Neuronal stem cell (in vitro differentiated cells): ENCODE results near the gene MCOLN2.

Experiments used
- DNase-seq: peaks from one replicate; pipeline ENCODE4 v3.0.0-alpha.2; 2013; ENCODE audit warnings: low spot score
- H2AFZ ChIP-seq: one replicate; pipeline ENCODE4 v1.6.1; 2013; ENCODE audit warnings: mild to moderate bottlenecking, low read length, inconsistent platforms
- H2AK5ac ChIP-seq: 2 replicates; pipeline ENCODE4 v1.6.1; 2013; ENCODE audit warnings: low read depth, mild to moderate bottlenecking, inconsistent platforms, low read length, moderate library complexity, mixed read lengths
- H2BK120ac ChIP-seq: 2 replicates; pipeline ENCODE4 v1.6.1; 2013; ENCODE audit warnings: low read depth, mild to moderate bottlenecking, inconsistent platforms, low read length, moderate library complexity, mixed read lengths
- H2BK12ac ChIP-seq: one replicate; pipeline ENCODE4 v1.6.1; 2013; ENCODE audit warnings: low read length, inconsistent platforms
- H2BK15ac ChIP-seq: 2 replicates; pipeline ENCODE4 v1.6.1; 2013; ENCODE audit warnings: mild to moderate bottlenecking, low read length, inconsistent platforms, mixed read lengths
- H2BK5ac ChIP-seq: one replicate; pipeline ENCODE4 v1.6.1; 2013; ENCODE audit warnings: inconsistent platforms, mild to moderate bottlenecking, low read length, moderate library complexity
- H3K14ac ChIP-seq: one replicate; pipeline ENCODE4 v1.6.1; 2013; ENCODE audit warnings: low read length, inconsistent platforms
- H3K18ac ChIP-seq: 2 replicates; pipeline ENCODE4 v1.6.1; 2013; ENCODE audit warnings: low read length, inconsistent platforms
- H3K23ac ChIP-seq: 2 replicates; pipeline ENCODE4 v1.6.1; 2013; ENCODE audit warnings: low read depth, mild to moderate bottlenecking, mixed read lengths, low read length, inconsistent platforms; ENCODE audit not compliant: poor library complexity
- H3K27ac ChIP-seq: replicated peaks from 3 replicates; pipeline ENCODE4 v1.5.1; 2013; ENCODE audit warnings: low read length, inconsistent platforms
- H3K27me3 ChIP-seq, 3 experiments: 2 replicates each; pipeline ENCODE4 v1.6.1; 2013; ENCODE audit warnings: low read length in 3 of 3, mild to moderate bottlenecking in 2 of 3, inconsistent platforms in 1 of 3, low read depth in 1 of 3, mixed read lengths in 1 of 3, moderate library complexity in 1 of 3; ENCODE audit not compliant: control insufficient read depth in 3 of 3, insufficient read depth in 3 of 3
- H3K36me3 ChIP-seq, 2 donors: replicated peaks in 1 of 2; 2 replicates each; pipeline ENCODE4 v1.6.1; 2013; ENCODE audit warnings: low read length in 2 of 2; ENCODE audit not compliant: control insufficient read depth in 2 of 2, insufficient read depth in 2 of 2
- H3K4ac ChIP-seq: 2 replicates; pipeline ENCODE4 v1.6.1; 2013; ENCODE audit warnings: inconsistent platforms, mild to moderate bottlenecking, low read length, moderate library complexity
- H3K4me1 ChIP-seq, 2 donors: 1 replicate in 1 of 2; 2 replicates in 1 of 2; pipeline ENCODE4 v1.6.1; 2013; ENCODE audit warnings: low read length in 2 of 2, low read depth in 1 of 2; ENCODE audit not compliant: control insufficient read depth in 2 of 2, insufficient read depth in 1 of 2
- H3K4me2 ChIP-seq: one replicate; pipeline ENCODE4 v1.6.1; 2013; ENCODE audit warnings: mild to moderate bottlenecking, low read length, inconsistent platforms; ENCODE audit not compliant: insufficient read depth, poor library complexity, severe bottlenecking
- H3K4me3 ChIP-seq, 2 donors: 2 replicates each; pipeline ENCODE4 v1.5.1; 2013; ENCODE audit warnings: low read length in 2 of 2, mild to moderate bottlenecking in 2 of 2, inconsistent platforms in 1 of 2, moderate library complexity in 1 of 2
- H3K79me1 ChIP-seq: one replicate; pipeline ENCODE4 v1.6.1; 2013; ENCODE audit warnings: low read depth, mild to moderate bottlenecking, inconsistent platforms, low read length, moderate library complexity
- H3K9ac ChIP-seq: one replicate; pipeline ENCODE4 v1.6.1; 2013; ENCODE audit warnings: mild to moderate bottlenecking, low read depth, low read length, inconsistent platforms; ENCODE audit not compliant: poor library complexity
- H3K9me3 ChIP-seq, 2 donors: replicated peaks in 1 of 2; 2 replicates each; pipeline versions ENCODE3 to v1.6.1; 2013; ENCODE audit warnings: low read length in 2 of 2, mild to moderate bottlenecking in 2 of 2, inconsistent platforms in 1 of 2, low read depth in 1 of 2, mixed read lengths in 1 of 2, moderate library complexity in 1 of 2; ENCODE audit not compliant: control insufficient read depth in 2 of 2, insufficient read depth in 1 of 2
- H4K8ac ChIP-seq: one replicate; pipeline ENCODE4 v1.6.1; 2013; ENCODE audit warnings: low read depth, mild to moderate bottlenecking, inconsistent platforms, low read length, moderate library complexity
- H4K91ac ChIP-seq: one replicate; pipeline ENCODE4 v1.6.1; 2013; ENCODE audit warnings: low read length, low read depth, mild to moderate bottlenecking, inconsistent platforms; ENCODE audit not compliant: poor library complexity
- WGBS, 2 donors: extraction: QIAGEN DNeasy Blood & Tissue Kit; methylation state at CpG; one replicate each; pipeline ENCODE4 v1.1.7; 2013; ENCODE audit warnings: missing lambda C conversion rate in 2 of 2, mixed read lengths in 1 of 2; ENCODE audit not compliant: insufficient read length in 2 of 2, insufficient replicate concordance in 1 of 2; ENCODE audit errors: extremely low coverage in 2 of 2; 5-methylcytosine and 5-hydroxymethylcytosine counted together

The MCOLN2 gene

DNA sequence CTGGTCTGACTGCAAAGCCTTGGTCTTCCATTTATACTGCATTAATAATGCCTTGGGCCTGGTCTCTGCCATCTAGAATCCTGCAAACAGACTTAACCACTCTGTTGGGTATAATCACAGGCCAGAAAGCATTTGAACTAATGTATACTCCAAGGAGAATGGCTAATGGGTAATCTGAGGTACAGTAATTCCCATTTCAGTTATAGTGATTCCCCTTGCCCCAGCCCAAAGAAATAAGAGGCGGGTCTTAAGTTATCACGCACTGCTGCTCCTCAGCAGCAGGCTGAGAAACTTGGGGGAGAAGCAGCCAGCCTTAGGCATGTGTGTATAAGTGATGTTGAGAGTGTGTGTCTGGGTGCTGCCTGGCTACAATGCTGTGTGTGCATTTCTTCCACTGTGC, 106.3 kb downstream of the MCOLN2 start:
- peaks cover 0 to 4% of the 10 kb centered on the region in 2 donors for H3K9me3 ChIP-seq
- no peak overlapping the region for H2BK120ac ChIP-seq
- H4K91ac ChIP-seq: no peak overlapping the region
- no peaks in the 10 kb centered on the region for H3K36me3 ChIP-seq
- no CpG with 5 or more reads among the region's 2 CpGs for WGBS, 2 donors
- H3K4ac ChIP-seq: no peak overlapping the region
- H2BK12ac ChIP-seq: no peak overlapping the region
- H3K4me3 ChIP-seq: no peak overlapping the region
- H3K27ac ChIP-seq: no peak overlapping the region
- peaks cover 5 to 58% (median 26%) of the 10 kb centered on the region in 3 experiments for H3K27me3 ChIP-seq
- no peak overlapping the region for H2AK5ac ChIP-seq
- no peak overlapping the region for H2BK15ac ChIP-seq
- no peak overlapping the region for H2BK5ac ChIP-seq
- no peak overlapping the region for H4K8ac ChIP-seq
- H3K14ac ChIP-seq: no peak overlapping the region
- no peak overlapping the region for H3K23ac ChIP-seq
- no peak for DNase-seq
- H2AFZ ChIP-seq: no peak overlapping the region
- no peak overlapping the region for H3K18ac ChIP-seq
- H3K4me1 ChIP-seq: peaks cover 0 to 1% of the 10 kb centered on the region in 2 donors
- no peaks in the 10 kb centered on the region for H3K79me1 ChIP-seq
- no peak overlapping the region for H3K9ac ChIP-seq
- no peak overlapping the region for H3K4me2 ChIP-seq

DNA sequence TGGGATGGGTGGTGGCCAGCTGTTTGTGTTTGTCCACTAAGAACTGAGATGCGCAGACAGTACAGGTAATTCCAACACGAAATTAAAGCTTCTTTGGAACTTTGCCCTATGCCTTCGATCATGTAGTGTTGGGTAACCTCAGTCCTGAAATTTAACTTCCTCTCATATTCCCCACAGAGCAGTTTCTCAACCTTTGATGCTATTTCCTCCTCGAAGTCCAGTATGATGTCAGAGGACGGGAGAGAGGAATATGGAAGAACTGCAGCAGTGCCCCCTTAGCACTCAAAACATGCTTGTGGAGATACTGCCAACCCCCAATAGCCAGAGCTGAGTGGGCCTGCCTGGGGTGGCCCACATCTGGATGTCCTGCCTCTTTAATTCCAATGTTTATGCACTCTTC, 107.5 kb downstream of the MCOLN2 start:
- no peak overlapping the region for H3K4me2 ChIP-seq
- no peak overlapping the region for H3K27ac ChIP-seq
- H3K4ac ChIP-seq: no peak overlapping the region
- no peak overlapping the region for H3K9ac ChIP-seq
- H3K79me1 ChIP-seq: no peaks in the 10 kb centered on the region
- H3K27me3 ChIP-seq: peaks cover 5 to 48% (median 21%) of the 10 kb centered on the region in 3 experiments
- no CpG with 5 or more reads among the region's 5 CpGs for WGBS, 2 donors
- H3K4me1 ChIP-seq: peaks cover 0 to 1% of the 10 kb centered on the region in 2 donors
- no peak overlapping the region for H3K23ac ChIP-seq
- no peak overlapping the region for H4K91ac ChIP-seq
- no peak for DNase-seq
- H2AFZ ChIP-seq: no peak overlapping the region
- H3K9me3 ChIP-seq: peaks cover 0 to 4% of the 10 kb centered on the region in 2 donors
- H2BK12ac ChIP-seq: no peak overlapping the region
- no peak overlapping the region for H3K18ac ChIP-seq
- no peak overlapping the region for H2AK5ac ChIP-seq
- no peak overlapping the region for H2BK120ac ChIP-seq
- no peak overlapping the region for H4K8ac ChIP-seq
- H2BK15ac ChIP-seq: no peak overlapping the region
- no peaks in the 10 kb centered on the region for H3K36me3 ChIP-seq
- no peak overlapping the region for H3K4me3 ChIP-seq
- no peak overlapping the region for H3K14ac ChIP-seq
- no peak overlapping the region for H2BK5ac ChIP-seq

DNA sequence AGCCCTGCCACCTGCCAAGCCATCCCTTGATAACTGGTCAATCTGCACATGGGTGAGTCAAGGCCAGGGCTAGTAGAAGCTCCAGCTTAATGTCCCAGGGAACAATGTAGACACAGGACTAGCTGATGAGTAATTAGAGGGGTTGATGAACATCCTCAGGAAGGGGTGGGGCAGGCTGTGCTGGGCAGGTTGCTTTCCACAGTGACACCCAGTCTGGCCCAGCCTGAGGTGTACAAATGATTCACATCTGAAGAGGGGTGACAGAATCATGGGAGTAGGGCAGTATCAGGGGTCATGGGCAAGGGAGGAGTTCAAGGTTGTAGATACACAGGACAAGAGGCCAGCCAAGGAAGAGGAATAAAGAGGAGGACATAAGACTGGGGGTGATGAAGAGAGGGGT, 108.2 kb downstream of the MCOLN2 start:
- no peak overlapping the region for H3K18ac ChIP-seq
- H3K4ac ChIP-seq: no peak overlapping the region
- H3K14ac ChIP-seq: no peak overlapping the region
- H3K9me3 ChIP-seq: peaks cover 0 to under 1% of the 10 kb centered on the region in 2 donors
- no peak overlapping the region for H3K4me3 ChIP-seq
- H2BK12ac ChIP-seq: no peak overlapping the region
- no peak overlapping the region for H2AK5ac ChIP-seq
- no peak overlapping the region for H3K23ac ChIP-seq
- no peak overlapping the region for H4K91ac ChIP-seq
- DNase-seq: no peak
- no peak overlapping the region for H2BK120ac ChIP-seq
- no peaks in the 10 kb centered on the region for H3K36me3 ChIP-seq
- peaks cover 3 to 42% (median 15%) of the 10 kb centered on the region in 3 experiments for H3K27me3 ChIP-seq
- peaks cover 0 to 1% of the 10 kb centered on the region in 2 donors for H3K4me1 ChIP-seq
- no peak overlapping the region for H3K27ac ChIP-seq
- no peak overlapping the region for H2BK15ac ChIP-seq
- H2AFZ ChIP-seq: no peak overlapping the region
- no peaks in the 10 kb centered on the region for H3K79me1 ChIP-seq
- H3K4me2 ChIP-seq: no peak overlapping the region
- no peak overlapping the region for H3K9ac ChIP-seq
- no peak overlapping the region for H4K8ac ChIP-seq
- H2BK5ac ChIP-seq: no peak overlapping the region

DNA sequence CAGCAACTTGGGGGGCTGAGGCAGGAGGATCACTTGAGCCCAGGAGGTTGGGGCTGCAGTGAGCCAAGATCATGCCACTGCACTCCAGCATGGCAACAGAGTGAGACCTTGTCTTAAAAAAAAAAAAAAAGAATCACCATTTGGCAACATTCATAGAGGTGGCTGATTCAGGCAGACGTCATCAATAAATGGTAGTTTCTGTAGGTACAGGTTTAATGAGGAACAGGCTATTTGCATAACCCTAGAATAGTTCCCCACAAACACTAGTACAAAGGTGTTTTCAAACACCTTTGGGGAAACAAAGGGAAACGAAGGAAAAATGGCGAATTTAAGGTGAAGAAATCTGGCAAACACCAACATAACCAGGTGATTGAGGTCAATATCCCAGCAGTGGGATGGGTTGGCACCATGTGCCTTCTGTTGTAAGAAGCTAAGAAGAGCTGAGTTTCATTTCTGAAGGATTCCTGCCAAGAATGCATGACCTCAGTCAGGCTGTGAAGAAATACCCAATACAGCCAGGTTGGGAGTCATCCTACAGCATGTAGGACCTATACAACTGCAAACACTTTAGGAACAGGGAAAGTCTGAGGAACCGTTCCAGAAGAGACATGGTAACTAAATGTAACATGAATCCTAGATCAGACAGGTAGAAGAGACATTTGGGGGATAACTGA, 109.5 kb downstream of the MCOLN2 start:
- no peak overlapping the region for H2BK5ac ChIP-seq
- peaks cover 0 to under 1% of the 10 kb centered on the region in 2 donors for H3K4me1 ChIP-seq
- no peak overlapping the region for H3K4me2 ChIP-seq
- no peak overlapping the region for H2BK12ac ChIP-seq
- H3K9ac ChIP-seq: no peak overlapping the region
- H3K79me1 ChIP-seq: no peaks in the 10 kb centered on the region
- DNase-seq: no peak
- H3K14ac ChIP-seq: no peak overlapping the region
- H3K18ac ChIP-seq: no peak overlapping the region
- H2AK5ac ChIP-seq: no peak overlapping the region
- no peak overlapping the region for H2BK15ac ChIP-seq
- no peak overlapping the region for H3K4ac ChIP-seq
- H3K9me3 ChIP-seq: no peaks in the 10 kb centered on the region
- H3K27me3 ChIP-seq: peaks cover 0 to 28% (median 6%) of the 10 kb centered on the region in 3 experiments
- no peak overlapping the region for H4K8ac ChIP-seq
- H2AFZ ChIP-seq: no peak overlapping the region
- no peaks in the 10 kb centered on the region for H3K36me3 ChIP-seq
- H4K91ac ChIP-seq: no peak overlapping the region
- H3K23ac ChIP-seq: no peak overlapping the region
- WGBS, 2 donors: no CpG with 5 or more reads among the region's 4 CpGs
- no peak overlapping the region for H3K4me3 ChIP-seq
- H3K27ac ChIP-seq: no peak overlapping the region
- no peak overlapping the region for H2BK120ac ChIP-seq
